Brain microvascular endothelial cell (primary cell): ENCODE data around the gene PMCH.

ENCODE experiments used
- DNase-seq: peaks from one replicate; pipeline ENCODE4 v3.0.0-alpha.2; 2020
- H3K27ac ChIP-seq: fragments of 250-450 bp; sonication (Bioruptor Pico); 2 replicates; pipeline ENCODE4 v1.5.1; 2020; ENCODE audit warnings: mild to moderate bottlenecking, moderate library complexity
- H3K27me3 ChIP-seq: fragments of 250-450 bp; sonication (Bioruptor Pico); replicated peaks from 2 replicates; pipeline ENCODE4 v1.5.1; 2020; ENCODE audit warnings: mild to moderate bottlenecking
- H3K36me3 ChIP-seq: fragments of 250-450 bp; sonication (Bioruptor Pico); replicated peaks from 2 replicates; pipeline ENCODE4 v1.5.1; 2020; ENCODE audit warnings: mild to moderate bottlenecking
- H3K4me3 ChIP-seq: 2 replicates; pipeline ENCODE4 v1.5.1; 2011; ENCODE audit warnings: low read depth, mild to moderate bottlenecking, control low read depth, low read length, moderate library complexity
- in situ Hi-C: cut with HindIII; loops from 2 replicates; pipeline ENCODE4 v1.10.0; 2017; ENCODE audit warnings: low sequenced_read_pairs, low pct_ligation_motif_present
- TF ChIP-seq, protein P1 (sequence below): IDR thresholded peaks from 2 replicates; pipeline ENCODE4 v1.5.1; 2011; ENCODE audit warnings: low read depth, mild to moderate bottlenecking, moderate library complexity, low read length, control low read depth, inconsistent platforms; ENCODE audit errors: missing control alignments

PMCH gene

DNA sequence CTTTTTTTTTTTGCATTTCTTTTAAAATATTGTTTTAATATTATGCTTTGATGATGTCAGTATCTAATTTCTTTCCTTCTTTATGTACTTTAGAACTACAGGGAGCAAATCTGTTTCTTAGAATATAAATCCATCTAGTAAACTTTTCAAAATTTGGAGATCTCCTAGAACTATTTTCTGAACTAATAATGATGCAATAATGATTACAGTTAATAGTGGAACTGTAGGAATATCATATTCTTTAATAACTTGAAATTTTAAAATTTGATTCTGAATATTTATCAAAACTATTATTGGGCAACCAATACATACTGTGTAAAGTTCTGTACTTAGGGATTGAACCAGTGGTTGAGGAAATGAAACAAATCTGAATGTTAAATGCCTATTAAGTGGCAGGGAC, 23.1 kb upstream of the PMCH start:
- Histone ChIP-seq H3K4me3 (no peak overlapping the region), H3K36me3 (no peaks in the 10 kb centered on the region), H3K27ac (no peak overlapping the region), H3K27me3 (no peaks in the 10 kb centered on the region)
- no peak for DNase-seq
- in situ Hi-C loops: no loop called here
- TF ChIP-seq, protein P1, sequence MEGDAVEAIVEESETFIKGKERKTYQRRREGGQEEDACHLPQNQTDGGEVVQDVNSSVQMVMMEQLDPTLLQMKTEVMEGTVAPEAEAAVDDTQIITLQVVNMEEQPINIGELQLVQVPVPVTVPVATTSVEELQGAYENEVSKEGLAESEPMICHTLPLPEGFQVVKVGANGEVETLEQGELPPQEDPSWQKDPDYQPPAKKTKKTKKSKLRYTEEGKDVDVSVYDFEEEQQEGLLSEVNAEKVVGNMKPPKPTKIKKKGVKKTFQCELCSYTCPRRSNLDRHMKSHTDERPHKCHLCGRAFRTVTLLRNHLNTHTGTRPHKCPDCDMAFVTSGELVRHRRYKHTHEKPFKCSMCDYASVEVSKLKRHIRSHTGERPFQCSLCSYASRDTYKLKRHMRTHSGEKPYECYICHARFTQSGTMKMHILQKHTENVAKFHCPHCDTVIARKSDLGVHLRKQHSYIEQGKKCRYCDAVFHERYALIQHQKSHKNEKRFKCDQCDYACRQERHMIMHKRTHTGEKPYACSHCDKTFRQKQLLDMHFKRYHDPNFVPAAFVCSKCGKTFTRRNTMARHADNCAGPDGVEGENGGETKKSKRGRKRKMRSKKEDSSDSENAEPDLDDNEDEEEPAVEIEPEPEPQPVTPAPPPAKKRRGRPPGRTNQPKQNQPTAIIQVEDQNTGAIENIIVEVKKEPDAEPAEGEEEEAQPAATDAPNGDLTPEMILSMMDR: no peak

DNA sequence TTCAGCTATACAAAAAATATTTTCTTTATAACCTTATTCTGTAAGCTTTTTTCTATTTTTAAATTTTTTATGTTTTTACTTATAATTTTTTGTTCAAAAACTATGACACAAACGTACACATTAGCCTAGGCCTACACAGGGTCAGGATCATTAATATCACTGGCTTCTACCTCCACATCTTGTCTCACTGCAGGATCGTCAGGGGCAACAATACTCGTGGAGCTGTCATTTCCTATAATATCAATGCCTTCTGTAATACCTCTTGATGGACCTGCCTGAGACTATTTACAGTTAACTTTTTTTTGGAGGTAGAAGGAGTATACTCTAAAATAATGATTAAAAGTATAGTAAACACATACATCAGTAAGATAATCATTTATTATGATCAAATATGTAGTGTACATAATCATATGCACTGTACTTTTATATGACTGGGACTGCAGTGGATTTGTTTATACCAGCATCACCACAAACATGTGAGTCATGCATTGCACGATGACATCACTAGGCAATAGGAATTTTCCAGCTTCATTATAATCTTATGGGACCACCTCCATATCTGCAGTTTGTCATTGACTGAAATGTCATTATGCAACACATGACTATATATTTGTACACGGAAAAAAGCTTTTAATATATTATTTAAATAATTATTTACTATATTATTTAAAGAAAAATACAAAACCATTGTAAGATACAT, 18.5 kb upstream of the PMCH start:
- Histone ChIP-seq H3K4me3 (no peak overlapping the region), H3K36me3 (no peaks in the 10 kb centered on the region), H3K27me3 (no peaks in the 10 kb centered on the region), H3K27ac (no peak overlapping the region)
- in situ Hi-C loops: no loop called here
- DNase-seq: peak; percentile 57
- TF ChIP-seq, protein P1: no peak

DNA sequence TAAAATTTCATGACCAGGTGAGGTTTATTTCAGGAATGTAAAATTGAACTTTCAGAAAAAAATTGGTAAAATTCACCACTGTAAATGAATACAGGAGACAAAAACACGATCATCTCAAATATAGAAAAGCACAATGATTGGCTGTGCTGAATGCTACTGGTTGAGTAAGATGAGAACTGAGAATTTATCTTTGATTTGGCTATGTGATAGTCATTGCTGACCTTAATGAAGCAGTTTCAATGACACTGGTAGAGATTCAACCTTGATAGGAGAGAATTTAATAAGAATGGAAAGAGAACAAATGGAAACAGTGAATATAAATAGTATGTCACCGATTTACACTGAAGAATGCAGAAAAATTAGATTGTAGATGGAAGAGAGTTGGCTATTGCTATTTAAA, 6.4 kb upstream of the PMCH start:
- TF ChIP-seq, protein P1: no peak
- in situ Hi-C loops: no loop called here
- no peak overlapping the region for H3K4me3 ChIP-seq
- no peaks in the 10 kb centered on the region for H3K36me3 ChIP-seq
- no peak overlapping the region for H3K27ac ChIP-seq
- no peak for DNase-seq
- H3K27me3 ChIP-seq: no peaks in the 10 kb centered on the region

DNA sequence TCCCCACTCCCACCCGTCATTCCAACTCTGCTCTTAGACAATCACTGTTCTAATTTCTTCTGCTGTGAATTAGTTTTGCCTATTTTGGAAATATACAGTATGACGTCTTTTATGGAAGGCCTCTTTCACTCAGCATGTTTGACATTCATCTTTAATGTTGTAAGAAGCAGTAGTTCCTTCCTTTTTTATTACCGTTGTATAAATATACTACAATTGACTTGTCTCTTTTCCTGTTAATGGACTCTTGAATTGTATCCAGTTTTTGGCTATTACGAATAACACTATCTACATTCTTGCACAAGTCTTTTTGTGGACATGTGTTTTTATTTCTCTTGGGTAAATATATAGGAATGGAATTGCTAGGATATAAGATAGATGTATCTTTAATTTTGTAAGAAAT, 4.9 kb upstream of the PMCH start:
- Histone ChIP-seq H3K36me3 (no peaks in the 10 kb centered on the region), H3K27ac (no peak overlapping the region), H3K4me3 (no peak overlapping the region), H3K27me3 (no peaks in the 10 kb centered on the region)
- TF ChIP-seq, protein P1: no peak
- DNase-seq: no peak
- in situ Hi-C loops: no loop called here

DNA sequence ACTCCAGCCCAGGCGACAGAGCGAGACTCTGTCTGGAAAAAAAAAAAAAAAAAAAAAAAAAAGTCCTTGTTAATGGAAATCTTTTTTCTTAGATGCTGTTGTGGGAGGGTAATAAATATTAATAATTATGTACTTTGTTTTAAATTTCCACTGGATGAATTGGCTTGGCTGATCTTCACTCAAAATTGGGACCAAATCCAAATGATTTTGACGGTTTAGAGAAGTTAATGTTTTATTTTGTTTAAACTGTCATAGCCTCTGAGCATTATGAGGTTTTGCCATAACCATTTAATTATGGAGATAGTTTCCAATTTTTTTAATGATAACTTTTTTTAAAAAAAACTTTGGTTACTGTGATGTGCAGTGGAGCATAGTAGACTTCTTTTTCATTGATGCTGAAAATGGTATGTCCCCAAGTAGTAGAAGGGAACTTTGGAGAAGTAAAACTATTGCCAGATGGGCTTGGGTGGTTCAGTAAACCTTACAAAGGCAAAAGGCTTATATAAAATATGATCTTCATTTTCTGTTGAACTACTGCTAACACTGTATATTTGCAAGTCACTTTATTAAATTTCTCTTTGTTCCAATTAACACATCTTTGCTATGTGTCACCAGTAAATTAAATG, 3.9 kb upstream of the PMCH start:
- Histone ChIP-seq H3K36me3 (no peaks in the 10 kb centered on the region), H3K27me3 (no peaks in the 10 kb centered on the region), H3K27ac (no peak overlapping the region), H3K4me3 (no peak overlapping the region)
- DNase-seq: no peak
- in situ Hi-C loops: no loop called here
- TF ChIP-seq, protein P1: no peak
